Gastroesophageal sphincter (tissue), 3 donors: Measurements from ENCODE around the gene HCAR3.
"Not testable (repeated sequence)": the region's sequence is repeated elsewhere in the genome, so short reads cannot be mapped to it uniquely, and the experiment has no call there.

ENCODE experiments used
- EP300 ChIP-seq: sonication (generic); formaldehyde crosslinking; IDR thresholded peaks from one replicate; pipeline ENCODE4 v1.6.1; 2017; ENCODE audit warnings: antibody characterized with exemption, mild to moderate bottlenecking
- POLR2A ChIP-seq, 2 donors: fragments of 450-650 bp; IDR thresholded peaks; one replicate each; pipeline ENCODE4 v1.6.1; 2017; ENCODE audit warnings: antibody characterized with exemption in 2 of 2, mild to moderate bottlenecking in 2 of 2, moderate library complexity in 1 of 2
- POLR2AphosphoS5 ChIP-seq: sonication (generic); formaldehyde crosslinking; IDR thresholded peaks from one replicate; pipeline ENCODE4 v1.6.1; 2017; ENCODE audit warnings: antibody characterized with exemption
- TF ChIP-seq, protein P1 (sequence below), 4 experiments: fragments of 200-600 bp in 2 of 4; fragments of 450-650 bp in 2 of 4; sonication (generic) in 1 of 4; IDR thresholded peaks; one replicate each; pipeline ENCODE4 v1.5.1; 2017 to 2019; ENCODE audit warnings: antibody characterized with exemption in 4 of 4, mild to moderate bottlenecking in 2 of 4, moderate library complexity in 2 of 4

DNA sequence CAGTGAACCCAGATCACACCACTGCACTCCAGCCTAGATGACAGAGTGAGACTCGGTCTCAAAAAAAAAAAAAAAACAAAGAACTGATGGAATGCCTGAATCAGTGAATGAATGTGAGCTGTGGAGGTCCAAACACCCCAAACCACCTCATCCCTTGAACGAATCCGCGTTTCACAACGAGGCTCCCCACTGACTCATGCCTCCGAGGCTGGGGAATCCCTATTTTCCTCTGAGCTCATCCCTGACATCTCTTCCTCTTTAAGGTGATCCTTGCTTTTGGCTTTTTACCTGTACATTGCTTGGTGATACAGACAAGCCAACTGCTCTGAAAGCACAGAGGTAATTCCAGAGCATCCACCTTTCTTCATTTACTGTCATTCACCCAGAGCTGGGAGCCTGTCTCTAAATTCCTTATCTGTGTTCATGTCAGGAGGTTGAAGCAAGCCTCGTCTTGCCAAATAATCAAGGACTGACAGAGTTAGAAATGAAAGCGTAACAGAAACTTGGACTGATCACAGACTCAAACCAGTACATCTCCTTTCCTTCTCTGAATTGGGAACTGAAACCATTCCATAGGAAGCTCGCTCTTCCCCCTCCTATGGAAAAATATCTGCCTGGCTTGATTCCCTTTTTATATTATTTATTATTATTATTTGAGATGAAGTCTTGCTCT is 16.4 kb downstream of the HCAR3 start:
- not testable (repeated sequence) for TF ChIP-seq POLR2A (IDR thresholded peaks at IDR 0.05); POLR2AphosphoS5; EP300
- TF ChIP-seq, protein P1, sequence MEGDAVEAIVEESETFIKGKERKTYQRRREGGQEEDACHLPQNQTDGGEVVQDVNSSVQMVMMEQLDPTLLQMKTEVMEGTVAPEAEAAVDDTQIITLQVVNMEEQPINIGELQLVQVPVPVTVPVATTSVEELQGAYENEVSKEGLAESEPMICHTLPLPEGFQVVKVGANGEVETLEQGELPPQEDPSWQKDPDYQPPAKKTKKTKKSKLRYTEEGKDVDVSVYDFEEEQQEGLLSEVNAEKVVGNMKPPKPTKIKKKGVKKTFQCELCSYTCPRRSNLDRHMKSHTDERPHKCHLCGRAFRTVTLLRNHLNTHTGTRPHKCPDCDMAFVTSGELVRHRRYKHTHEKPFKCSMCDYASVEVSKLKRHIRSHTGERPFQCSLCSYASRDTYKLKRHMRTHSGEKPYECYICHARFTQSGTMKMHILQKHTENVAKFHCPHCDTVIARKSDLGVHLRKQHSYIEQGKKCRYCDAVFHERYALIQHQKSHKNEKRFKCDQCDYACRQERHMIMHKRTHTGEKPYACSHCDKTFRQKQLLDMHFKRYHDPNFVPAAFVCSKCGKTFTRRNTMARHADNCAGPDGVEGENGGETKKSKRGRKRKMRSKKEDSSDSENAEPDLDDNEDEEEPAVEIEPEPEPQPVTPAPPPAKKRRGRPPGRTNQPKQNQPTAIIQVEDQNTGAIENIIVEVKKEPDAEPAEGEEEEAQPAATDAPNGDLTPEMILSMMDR (IDR thresholded peaks at IDR 0.05) = not testable (repeated sequence)
